K562 (cell line): ENCODE results near the gene SYNGR3. TPM values are rescaled to one million over a fixed set of nuclear protein-coding genes. Genes with fewer than 3 reads are reported as not detected.
A peak's percentile ranks its signal among the peaks of the same experiment; 100 is the strongest.

Experiments used
- BRD4 ChIP-seq: fragments of 200-600 bp; sonication (generic); IDR thresholded peaks from 2 replicates; pipeline ENCODE4 v1.6.1; 2017; ENCODE audit warnings: inconsistent platforms
- ETV5 ChIP-seq: sonication (generic); formaldehyde crosslinking; IDR thresholded peaks from 2 replicates; pipeline ENCODE4 v1.4.0; 2020; ENCODE audit warnings: low read depth, mild to moderate bottlenecking, missing genetic modification reagents
- GATAD2A ChIP-seq: fragments of 450-650 bp; IDR thresholded peaks from 2 replicates; pipeline ENCODE4 v1.6.1; 2017
- HDAC8 ChIP-seq: fragments of 450-650 bp; IDR thresholded peaks from 2 replicates; pipeline ENCODE4 v1.6.1; 2016; ENCODE audit warnings: mild to moderate bottlenecking, missing genetic modification characterization, moderate library complexity, missing compliant biosample characterization
- HNRNPLL ChIP-seq: fragments of 200-400 bp; formaldehyde crosslinking; IDR thresholded peaks from 2 replicates; pipeline ENCODE4 v1.6.1; 2017; ENCODE audit warnings: low read length, low read depth, mild to moderate bottlenecking; ENCODE audit not compliant: poor library complexity, severe bottlenecking
- JUN ChIP-seq, 2 experiments: sonication (generic) in 1 of 2; formaldehyde crosslinking in 1 of 2; IDR thresholded peaks; 2 replicates each; pipeline versions ENCODE4 v1.6.1 to v1.8.0; 2012 to 2022; ENCODE audit warnings: borderline replicate concordance in 2 of 2, mild to moderate bottlenecking in 2 of 2, improper control_type of control experiment in 1 of 2, low read depth in 1 of 2, low read length in 1 of 2, missing genetic modification reagents in 1 of 2
- KLF10 ChIP-seq: fragments of 250-450 bp; sonication (Bioruptor Pico); IDR thresholded peaks from 2 replicates; pipeline ENCODE4 v1.6.1; 2021; ENCODE audit warnings: matching md5 sums
- SIN3A ChIP-seq, 2 experiments: fragments of 150-350 bp in 1 of 2; IDR thresholded peaks; 2 replicates each; pipeline ENCODE4 v1.6.1; 2011 to 2016; ENCODE audit warnings: borderline replicate concordance in 2 of 2, low read depth in 2 of 2, low read length in 2 of 2, mild to moderate bottlenecking in 2 of 2, moderate library complexity in 2 of 2; ENCODE audit not compliant: control insufficient read depth in 1 of 2
- TRIM28 ChIP-seq: fragments of 450-650 bp; IDR thresholded peaks from 2 replicates; pipeline ENCODE4 v1.6.1; 2017
- XRCC5 ChIP-seq: fragments of 200-400 bp; formaldehyde crosslinking; IDR thresholded peaks from 2 replicates; pipeline ENCODE4 v1.6.1; 2017; ENCODE audit warnings: low read depth, mild to moderate bottlenecking, low read length
- ZFX ChIP-seq: sonication (generic); formaldehyde crosslinking; IDR thresholded peaks from 2 replicates; pipeline ENCODE4 v1.8.0; 2022; ENCODE audit warnings: mild to moderate bottlenecking, missing genetic modification reagents, moderate library complexity
- ZNF224 ChIP-seq: sonication (generic); formaldehyde crosslinking; IDR thresholded peaks from 2 replicates; pipeline ENCODE4 v1.8.0; 2022; ENCODE audit warnings: mild to moderate bottlenecking, missing genetic modification reagents
- polyA plus RNA-seq, 8 experiments: library from polyadenylated mRNA; depleted of rRNA in 4 of 8; stranded (reverse) in 5 of 8; unstranded in 3 of 8; fragments of >200 nt; fragmentation: Nextera tagmentation in 2 of 8; fragmentation: Illumina TruSeq in 1 of 8; extraction: Ambion mirVana in 2 of 8; extraction: Trizol in 1 of 8; gene quantifications; 2 replicates each; pipeline versions ENCODE4 v1.2.1 to v1.2.3, GENCODE V29; 2011 to 2014; ENCODE audit warnings: inconsistent platforms in 1 of 8, missing spikeins in 1 of 8
- total RNA-seq, 7 experiments: library from RNA; depleted of rRNA in 6 of 7; stranded (reverse); fragments of >200 nt in 6 of 7; fragmentation: Illumina TruSeq in 2 of 7; extraction: Trizol in 2 of 7; gene quantifications; 2 replicates each; pipeline versions ENCODE4 v1.2.1 to v1.2.3, GENCODE V29; 2011 to 2021; ENCODE audit warnings: low replicate concordance in 1 of 7
- TF ChIP-seq, protein P1 (sequence below): fragments of 250-450 bp; sonication (Bioruptor Pico); IDR thresholded peaks from 2 replicates; pipeline ENCODE4 v1.4.0; 2020; ENCODE audit warnings: borderline replicate concordance
- TF ChIP-seq, protein P2 (sequence below): IDR thresholded peaks from 2 replicates; pipeline ENCODE4 v1.6.1; 2011; ENCODE audit not compliant: insufficient read length; ENCODE audit errors: extremely low read depth
- TF ChIP-seq, protein P3 (sequence below): sonication (generic); formaldehyde crosslinking; IDR thresholded peaks from 2 replicates; pipeline ENCODE4 v1.8.0; 2022; ENCODE audit warnings: mild to moderate bottlenecking, missing genetic modification reagents
- TF ChIP-seq, protein P4 (sequence below): sonication (generic); formaldehyde crosslinking; IDR thresholded peaks from 2 replicates; pipeline ENCODE4 v1.9.0; 2022; ENCODE audit warnings: mild to moderate bottlenecking, missing genetic modification reagents
- TF ChIP-seq, protein P5 (sequence below): sonication (generic); formaldehyde crosslinking; IDR thresholded peaks from 2 replicates; pipeline ENCODE4 v1.8.0; 2022; ENCODE audit warnings: mild to moderate bottlenecking, missing genetic modification reagents, borderline replicate concordance

SYNGR3 gene
- total and polyA plus RNA-seq, 9 of the 15 experiments (the other 6 are each of a cell fraction or from before 2014, with no cell fraction given): 3.7 to 69.2 (median 36.3) TPM

DNA sequence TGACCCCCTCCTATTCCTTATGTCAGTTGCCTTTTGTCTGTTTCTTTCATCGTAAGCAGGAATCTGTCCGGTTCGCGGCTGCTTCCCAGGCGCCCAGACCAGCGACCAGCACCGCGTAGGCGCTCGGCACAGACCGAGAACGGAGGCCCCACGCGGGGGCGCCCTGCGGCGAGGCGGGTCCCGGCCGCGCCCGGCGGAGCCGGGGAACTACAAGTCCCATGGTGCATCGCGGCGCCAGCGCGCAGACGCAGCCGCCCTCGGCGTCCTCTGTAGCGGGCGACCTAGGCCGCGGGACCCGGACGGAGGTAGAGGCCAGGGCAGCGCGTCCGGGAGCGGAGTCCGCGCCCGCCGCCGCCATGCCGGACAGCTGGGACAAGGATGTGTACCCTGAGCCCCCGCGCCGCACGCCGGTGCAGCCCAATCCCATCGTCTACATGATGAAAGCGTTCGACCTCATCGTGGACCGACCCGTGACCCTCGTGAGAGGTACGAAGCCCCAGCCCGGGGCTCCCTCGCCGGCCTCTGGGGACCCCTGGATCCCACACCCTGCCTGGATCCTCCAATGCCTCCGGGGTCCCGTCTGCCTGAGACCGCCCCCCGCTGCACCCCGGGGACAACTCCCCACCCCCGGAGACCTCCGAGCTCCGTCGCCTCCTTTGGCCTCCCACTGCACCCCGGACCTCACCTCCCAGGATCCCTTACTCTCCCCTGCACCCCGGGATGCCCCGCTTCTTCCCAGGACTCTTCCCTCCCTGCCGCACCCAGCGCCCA lies 30.3 kb upstream of the SYNGR3 start, which contains the start of gene NDUFB10 (continued):
- TF ChIP-seq, protein P1, sequence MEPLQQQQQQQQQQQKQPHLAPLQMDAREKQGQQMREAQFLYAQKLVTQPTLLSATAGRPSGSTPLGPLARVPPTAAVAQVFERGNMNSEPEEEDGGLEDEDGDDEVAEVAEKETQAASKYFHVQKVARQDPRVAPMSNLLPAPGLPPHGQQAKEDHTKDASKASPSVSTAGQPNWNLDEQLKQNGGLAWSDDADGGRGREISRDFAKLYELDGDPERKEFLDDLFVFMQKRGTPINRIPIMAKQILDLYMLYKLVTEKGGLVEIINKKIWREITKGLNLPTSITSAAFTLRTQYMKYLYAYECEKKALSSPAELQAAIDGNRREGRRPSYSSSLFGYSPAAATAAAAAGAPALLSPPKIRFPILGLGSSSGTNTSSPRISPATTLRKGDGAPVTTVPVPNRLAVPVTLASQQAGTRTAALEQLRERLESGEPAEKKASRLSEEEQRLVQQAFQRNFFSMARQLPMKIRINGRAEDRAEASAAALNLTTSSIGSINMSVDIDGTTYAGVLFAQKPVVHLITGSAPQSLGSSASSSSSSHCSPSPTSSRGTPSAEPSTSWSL (CRISPR knock-in tag): no peak
- TF ChIP-seq SIN3A (IDR thresholded peaks at IDR 0.05; ENCODE audit: borderline replicate concordance in 2 of 2, control insufficient read depth in 1 of 2, low read depth in 2 of 2, low read length in 2 of 2) (peak; percentile 68 to 75; a peak in 2 of 4 replicates), ETV5 (CRISPR knock-in tag) (peak; percentile 84), GATAD2A (no peak), BRD4 (no peak), KLF10 (CRISPR knock-in tag) (no peak), XRCC5 (peak; percentile 86; the same call in 1 of the 2 replicates), HDAC8 (tag) (peak; percentile 61; the same call in 1 of the 2 replicates), ZNF224 (CRISPR knock-in tag) (no peak), ZFX (CRISPR knock-in tag) (peak; percentile 99), TRIM28 (no peak), JUN (IDR thresholded peaks at IDR 0.05; ENCODE audit: borderline replicate concordance, low read depth, low read length) (no peak), JUN (CRISPR knock-in tag; IDR thresholded peaks at IDR 0.05; ENCODE audit: borderline replicate concordance) (no peak), HNRNPLL (no peak)
- TF ChIP-seq, protein P2, sequence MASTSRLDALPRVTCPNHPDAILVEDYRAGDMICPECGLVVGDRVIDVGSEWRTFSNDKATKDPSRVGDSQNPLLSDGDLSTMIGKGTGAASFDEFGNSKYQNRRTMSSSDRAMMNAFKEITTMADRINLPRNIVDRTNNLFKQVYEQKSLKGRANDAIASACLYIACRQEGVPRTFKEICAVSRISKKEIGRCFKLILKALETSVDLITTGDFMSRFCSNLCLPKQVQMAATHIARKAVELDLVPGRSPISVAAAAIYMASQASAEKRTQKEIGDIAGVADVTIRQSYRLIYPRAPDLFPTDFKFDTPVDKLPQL: no peak
- TF ChIP-seq, protein P3, sequence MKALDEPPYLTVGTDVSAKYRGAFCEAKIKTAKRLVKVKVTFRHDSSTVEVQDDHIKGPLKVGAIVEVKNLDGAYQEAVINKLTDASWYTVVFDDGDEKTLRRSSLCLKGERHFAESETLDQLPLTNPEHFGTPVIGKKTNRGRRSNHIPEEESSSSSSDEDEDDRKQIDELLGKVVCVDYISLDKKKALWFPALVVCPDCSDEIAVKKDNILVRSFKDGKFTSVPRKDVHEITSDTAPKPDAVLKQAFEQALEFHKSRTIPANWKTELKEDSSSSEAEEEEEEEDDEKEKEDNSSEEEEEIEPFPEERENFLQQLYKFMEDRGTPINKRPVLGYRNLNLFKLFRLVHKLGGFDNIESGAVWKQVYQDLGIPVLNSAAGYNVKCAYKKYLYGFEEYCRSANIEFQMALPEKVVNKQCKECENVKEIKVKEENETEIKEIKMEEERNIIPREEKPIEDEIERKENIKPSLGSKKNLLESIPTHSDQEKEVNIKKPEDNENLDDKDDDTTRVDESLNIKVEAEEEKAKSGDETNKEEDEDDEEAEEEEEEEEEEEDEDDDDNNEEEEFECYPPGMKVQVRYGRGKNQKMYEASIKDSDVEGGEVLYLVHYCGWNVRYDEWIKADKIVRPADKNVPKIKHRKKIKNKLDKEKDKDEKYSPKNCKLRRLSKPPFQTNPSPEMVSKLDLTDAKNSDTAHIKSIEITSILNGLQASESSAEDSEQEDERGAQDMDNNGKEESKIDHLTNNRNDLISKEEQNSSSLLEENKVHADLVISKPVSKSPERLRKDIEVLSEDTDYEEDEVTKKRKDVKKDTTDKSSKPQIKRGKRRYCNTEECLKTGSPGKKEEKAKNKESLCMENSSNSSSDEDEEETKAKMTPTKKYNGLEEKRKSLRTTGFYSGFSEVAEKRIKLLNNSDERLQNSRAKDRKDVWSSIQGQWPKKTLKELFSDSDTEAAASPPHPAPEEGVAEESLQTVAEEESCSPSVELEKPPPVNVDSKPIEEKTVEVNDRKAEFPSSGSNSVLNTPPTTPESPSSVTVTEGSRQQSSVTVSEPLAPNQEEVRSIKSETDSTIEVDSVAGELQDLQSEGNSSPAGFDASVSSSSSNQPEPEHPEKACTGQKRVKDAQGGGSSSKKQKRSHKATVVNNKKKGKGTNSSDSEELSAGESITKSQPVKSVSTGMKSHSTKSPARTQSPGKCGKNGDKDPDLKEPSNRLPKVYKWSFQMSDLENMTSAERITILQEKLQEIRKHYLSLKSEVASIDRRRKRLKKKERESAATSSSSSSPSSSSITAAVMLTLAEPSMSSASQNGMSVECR (CRISPR knock-in tag): peak; percentile 75
- TF ChIP-seq, protein P4, sequence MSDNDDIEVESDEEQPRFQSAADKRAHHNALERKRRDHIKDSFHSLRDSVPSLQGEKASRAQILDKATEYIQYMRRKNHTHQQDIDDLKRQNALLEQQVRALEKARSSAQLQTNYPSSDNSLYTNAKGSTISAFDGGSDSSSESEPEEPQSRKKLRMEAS (CRISPR knock-in tag): peak; percentile 75
- TF ChIP-seq, protein P5, sequence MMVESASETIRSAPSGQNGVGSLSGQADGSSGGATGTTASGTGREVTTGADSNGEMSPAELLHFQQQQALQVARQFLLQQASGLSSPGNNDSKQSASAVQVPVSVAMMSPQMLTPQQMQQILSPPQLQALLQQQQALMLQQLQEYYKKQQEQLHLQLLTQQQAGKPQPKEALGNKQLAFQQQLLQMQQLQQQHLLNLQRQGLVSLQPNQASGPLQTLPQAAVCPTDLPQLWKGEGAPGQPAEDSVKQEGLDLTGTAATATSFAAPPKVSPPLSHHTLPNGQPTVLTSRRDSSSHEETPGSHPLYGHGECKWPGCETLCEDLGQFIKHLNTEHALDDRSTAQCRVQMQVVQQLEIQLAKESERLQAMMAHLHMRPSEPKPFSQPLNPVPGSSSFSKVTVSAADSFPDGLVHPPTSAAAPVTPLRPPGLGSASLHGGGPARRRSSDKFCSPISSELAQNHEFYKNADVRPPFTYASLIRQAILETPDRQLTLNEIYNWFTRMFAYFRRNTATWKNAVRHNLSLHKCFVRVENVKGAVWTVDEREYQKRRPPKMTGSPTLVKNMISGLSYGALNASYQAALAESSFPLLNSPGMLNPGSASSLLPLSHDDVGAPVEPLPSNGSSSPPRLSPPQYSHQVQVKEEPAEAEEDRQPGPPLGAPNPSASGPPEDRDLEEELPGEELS (CRISPR knock-in tag): no peak
